ENCODE data around the gene ORM2.
"Not testable (repeated sequence)": the region's sequence is repeated elsewhere in the genome, so short reads cannot be mapped to it uniquely, and the experiment has no call there.

ORM2 gene

DNA sequence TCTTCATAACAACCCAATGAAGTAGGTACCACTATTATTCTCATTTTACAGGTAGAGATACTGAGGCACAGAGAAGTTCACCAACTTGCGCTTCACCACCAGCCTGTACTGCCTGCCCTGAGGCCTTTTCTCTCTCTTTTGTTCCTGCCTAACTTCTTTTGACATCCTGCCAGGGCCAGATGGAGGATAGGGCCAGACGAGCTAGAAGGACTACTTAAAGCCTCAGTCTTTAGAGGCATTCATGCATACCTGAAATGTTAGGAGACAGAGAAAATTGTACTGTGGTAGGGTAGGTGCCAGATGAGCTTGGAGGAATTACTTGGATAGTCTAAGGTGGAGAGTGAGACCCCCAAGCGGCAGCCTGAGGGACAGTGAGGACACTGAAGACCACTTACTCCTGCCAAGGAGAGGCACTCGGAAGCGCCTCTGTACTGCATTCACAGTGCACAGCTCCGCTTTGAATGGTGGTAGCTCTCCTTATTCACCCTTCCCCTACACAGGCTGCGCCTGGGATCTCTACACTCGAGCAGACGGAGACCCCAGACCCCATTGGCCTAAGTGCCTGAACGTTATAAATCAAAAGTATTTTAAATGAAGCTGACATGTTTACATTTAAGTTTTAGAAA is 13.0 kb upstream of the ORM2 start:
- DNase-seq (ENCODE audit: extremely low read depth, low read depth): no peak
- TF ChIP-seq, protein P1, sequence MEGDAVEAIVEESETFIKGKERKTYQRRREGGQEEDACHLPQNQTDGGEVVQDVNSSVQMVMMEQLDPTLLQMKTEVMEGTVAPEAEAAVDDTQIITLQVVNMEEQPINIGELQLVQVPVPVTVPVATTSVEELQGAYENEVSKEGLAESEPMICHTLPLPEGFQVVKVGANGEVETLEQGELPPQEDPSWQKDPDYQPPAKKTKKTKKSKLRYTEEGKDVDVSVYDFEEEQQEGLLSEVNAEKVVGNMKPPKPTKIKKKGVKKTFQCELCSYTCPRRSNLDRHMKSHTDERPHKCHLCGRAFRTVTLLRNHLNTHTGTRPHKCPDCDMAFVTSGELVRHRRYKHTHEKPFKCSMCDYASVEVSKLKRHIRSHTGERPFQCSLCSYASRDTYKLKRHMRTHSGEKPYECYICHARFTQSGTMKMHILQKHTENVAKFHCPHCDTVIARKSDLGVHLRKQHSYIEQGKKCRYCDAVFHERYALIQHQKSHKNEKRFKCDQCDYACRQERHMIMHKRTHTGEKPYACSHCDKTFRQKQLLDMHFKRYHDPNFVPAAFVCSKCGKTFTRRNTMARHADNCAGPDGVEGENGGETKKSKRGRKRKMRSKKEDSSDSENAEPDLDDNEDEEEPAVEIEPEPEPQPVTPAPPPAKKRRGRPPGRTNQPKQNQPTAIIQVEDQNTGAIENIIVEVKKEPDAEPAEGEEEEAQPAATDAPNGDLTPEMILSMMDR (IDR thresholded peaks at IDR 0.05; ENCODE audit: low read depth, low read length): no peak

DNA sequence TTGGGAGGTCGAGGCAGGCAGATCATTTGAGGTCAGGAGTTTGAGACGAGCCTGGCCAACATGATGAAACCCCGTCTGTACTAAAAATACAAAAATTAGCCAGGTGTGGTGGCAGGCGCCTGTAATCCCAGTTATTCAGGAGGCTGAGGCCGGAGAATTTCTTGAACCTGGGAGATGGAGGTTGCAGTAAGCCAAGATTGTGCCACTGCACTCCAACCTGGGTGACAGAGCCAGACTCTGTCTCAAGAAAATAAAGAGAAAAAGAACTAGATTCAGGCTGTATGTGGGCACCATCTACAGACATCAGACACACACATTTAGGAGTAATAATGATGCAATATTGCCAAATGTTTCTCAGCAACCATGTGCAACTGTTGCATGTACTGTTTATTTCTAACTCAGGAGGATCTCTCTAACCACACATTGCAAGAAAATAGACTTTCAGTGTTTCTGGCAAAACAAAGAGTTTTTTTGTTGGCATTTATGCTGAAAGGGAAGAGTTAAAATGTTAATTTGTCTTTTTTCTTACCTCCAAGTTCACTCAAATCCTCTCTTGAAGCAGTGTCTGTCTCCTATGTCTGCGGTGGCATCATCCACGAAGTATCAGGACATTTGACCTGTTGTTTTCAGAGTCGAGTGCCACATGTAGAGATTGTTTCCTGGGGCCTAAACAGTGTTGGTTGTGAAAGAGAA is 11.9 kb upstream of the ORM2 start:
- TF ChIP-seq, protein P1 (IDR thresholded peaks at IDR 0.05; ENCODE audit: low read depth, low read length): no peak
- peak; percentile 82 for DNase-seq (ENCODE audit: extremely low read depth, low read depth)

DNA sequence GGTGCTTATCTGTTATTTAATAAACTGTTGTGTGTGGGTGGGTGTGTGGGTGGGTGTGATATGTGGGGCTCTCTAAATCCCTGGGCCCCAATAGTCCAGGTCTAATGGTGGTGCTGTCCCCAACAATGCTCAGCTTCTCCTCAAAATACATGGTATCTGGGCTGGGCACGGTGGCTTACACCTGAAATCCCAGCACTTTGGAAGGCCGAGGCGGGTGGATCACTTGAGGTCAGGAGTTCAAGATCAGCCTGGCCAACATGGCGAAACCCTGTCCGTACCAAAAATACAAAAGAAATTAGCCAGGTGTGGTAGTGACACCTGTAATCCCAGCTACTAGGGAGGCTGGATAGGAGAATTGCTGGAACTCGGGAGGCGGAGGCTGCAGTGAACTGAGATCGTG is 11.3 kb upstream of the ORM2 start:
- TF ChIP-seq, protein P1 (IDR thresholded peaks at IDR 0.05; ENCODE audit: low read depth, low read length): no peak
- DNase-seq (ENCODE audit: extremely low read depth, low read depth): no peak

DNA sequence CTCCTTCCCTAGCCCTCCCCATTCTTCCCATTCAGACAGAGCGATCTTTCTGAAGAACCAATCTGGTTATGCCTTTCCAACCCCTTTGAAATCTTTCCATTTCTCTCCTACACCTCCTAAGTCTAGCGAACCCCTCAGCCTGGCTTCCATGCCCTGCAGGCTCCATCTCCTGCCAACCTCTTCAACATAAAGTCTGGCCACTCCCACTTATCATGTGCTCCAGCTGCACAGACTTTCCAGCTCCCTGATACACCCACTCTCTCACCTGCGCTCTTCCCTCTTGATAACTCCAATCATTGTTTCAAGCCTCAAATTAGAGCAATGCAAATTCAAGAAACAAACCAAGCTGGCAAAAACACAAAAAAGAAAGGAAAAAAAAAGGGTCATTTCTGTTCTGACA is 10.5 kb upstream of the ORM2 start:
- TF ChIP-seq, protein P1 (IDR thresholded peaks at IDR 0.05; ENCODE audit: low read depth, low read length): no peak
- no peak for DNase-seq (ENCODE audit: extremely low read depth, low read depth)

DNA sequence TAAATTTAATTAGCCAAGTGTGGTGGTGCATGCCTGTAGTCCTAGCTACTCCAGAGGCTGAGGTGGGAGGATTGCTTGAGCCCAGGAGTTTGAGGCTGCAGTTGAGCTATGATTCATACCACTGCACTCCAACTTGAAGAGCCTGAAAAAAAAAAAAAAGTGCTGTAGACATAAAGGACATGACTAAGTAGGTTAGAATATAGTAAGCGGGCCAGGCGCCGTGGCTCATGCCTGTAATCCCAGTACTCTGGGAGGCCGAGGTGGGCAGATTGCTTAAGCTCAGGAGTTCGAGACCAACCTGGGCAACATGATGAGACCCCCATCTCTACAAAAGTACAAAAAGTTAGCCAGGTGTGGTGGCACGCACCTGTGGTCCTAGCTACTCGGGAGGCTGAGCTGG is 9.0 kb upstream of the ORM2 start:
- DNase-seq (ENCODE audit: extremely low read depth, low read depth): not testable (repeated sequence)

DNA sequence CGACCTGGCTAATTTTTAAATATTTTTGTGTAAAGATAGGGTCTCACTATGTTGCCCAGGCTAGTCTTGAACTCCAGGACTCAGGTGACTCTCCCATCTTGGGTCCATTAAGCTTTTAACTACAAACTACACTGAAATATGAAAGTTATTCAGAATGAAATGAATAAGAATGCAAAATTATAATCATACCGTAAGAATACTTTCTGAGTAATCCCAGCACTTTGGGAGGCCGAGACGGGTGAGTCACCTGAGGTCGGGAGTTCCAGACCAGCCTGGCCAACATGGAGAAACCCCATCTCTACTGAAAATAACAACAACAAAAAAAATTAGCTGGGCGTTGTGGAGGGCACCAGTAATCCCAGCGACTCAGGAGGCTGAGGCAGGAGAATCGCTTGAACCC is 7.9 kb upstream of the ORM2 start:
- TF ChIP-seq, protein P1 (IDR thresholded peaks at IDR 0.05; ENCODE audit: low read depth, low read length): no peak
- DNase-seq (ENCODE audit: extremely low read depth, low read depth): no peak

DNA sequence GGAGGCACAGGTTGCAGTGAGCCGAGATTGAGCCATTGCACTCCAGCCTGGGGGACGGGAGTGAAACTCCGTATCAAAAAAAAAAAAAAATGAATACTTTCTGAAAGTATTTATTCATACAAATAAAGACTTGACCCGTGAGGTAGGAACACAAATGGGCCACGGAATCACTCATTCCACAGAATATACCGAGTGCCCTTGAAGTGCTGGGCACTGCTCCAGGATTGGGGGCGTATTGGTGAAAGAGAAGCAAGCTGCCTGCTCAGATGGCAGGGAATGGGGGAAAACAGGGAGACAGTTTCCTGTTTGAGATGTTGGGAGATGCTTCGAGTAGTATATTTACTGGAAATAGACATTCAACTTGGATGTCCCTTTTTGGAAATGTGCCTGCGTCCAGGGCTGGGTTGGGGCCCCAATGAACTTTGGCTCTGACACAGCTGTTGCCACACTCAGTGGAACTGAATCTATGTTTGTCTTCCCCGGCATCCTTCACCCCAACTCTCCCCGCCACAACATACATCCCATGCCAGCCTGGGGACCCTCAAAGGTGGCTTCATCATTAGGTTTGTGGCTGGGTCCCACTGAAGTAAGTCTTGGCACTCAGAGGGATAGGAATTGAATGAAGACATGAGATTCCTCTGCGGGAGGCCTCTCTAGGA is 7.4 kb upstream of the ORM2 start:
- not testable (repeated sequence) for DNase-seq (ENCODE audit: extremely low read depth, low read depth)

DNA sequence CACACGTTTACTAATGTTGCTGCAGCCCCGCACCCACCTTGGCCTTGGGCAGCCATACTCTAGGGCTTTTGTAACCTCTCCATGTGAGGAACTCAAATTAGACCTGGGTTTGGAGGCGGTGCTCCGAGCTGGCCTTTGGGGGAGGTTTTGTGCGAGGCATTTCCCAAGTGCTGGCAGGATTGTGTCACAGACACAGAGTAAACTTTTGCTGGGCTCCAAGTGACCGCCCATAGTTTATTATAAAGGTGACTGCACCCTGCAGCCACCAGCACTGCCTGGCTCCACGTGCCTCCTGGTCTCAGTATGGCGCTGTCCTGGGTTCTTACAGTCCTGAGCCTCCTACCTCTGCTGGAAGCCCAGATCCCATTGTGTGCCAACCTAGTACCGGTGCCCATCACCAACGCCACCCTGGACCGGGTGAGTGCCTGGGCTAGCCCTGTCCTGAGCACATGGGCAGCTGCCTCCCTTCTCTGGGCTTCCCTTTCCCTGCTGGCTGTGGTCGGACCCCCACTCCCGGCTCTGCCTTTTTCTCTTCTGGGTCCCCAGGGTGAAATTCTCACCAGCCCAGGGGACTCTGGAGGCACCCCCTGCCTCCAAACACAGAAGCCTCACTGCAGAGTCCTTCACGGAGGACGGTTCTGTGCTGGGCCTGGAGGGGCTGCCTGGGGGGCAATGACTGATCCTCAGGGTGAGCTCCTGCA is 6.7 kb upstream of the ORM2 start, which contains the start of gene ORM1:
TSS of gene ORM1 (plus strand) at position 268 of the 701 bp plus-strand sequence. CDS start at position 304, 36 bp downstream.
- DNase-seq (ENCODE audit: extremely low read depth, low read depth): not testable (repeated sequence)

DNA sequence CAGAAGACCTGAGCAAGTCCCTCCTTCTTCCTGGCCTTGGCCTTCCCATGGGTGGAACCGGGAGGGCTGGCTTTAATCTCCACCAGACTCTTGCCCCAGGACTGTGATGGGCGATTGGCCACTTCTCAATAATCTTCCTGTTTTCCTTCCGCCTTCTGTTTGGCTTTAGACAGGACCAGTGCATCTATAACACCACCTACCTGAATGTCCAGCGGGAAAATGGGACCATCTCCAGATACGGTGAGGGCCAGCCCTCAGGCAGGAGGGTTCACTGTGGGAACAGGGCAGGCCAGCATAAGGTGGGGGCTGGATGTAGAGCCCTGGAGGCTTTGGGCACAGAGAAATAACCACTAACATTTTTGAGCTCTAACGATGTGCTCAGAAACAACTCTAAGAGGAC is 5.8 kb upstream of the ORM2 start:
- not testable (repeated sequence) for DNase-seq (ENCODE audit: extremely low read depth, low read depth)
